Bronchial epithelial cell (primary cell): ENCODE measurements around the gene PINK1. TPM values are rescaled to one million over a fixed set of nuclear protein-coding genes. Genes with fewer than 3 reads are reported as not detected.
"Not testable (repeated sequence)": the region's sequence is repeated elsewhere in the genome, so short reads cannot be mapped to it uniquely, and the experiment has no call there.

Experiments
- DNase-seq: peaks from one replicate; pipeline ENCODE4 v3.0.0-alpha.2; 2010; ENCODE audit warnings: low read depth
- FAIRE-seq: peaks from 2 replicates; lab custom pipeline; 2011; peaks lifted over from hg19 to GRCh38; lab: Jason Lieb, UNC
- H3K27me3 ChIP-seq: 2 replicates; pipeline ENCODE4 v1.5.1; 2011; ENCODE audit warnings: low read length; ENCODE audit not compliant: control insufficient read depth, insufficient read depth
- H3K36me3 ChIP-seq: 2 replicates; pipeline ENCODE4 v1.5.1; 2011; ENCODE audit warnings: low read length; ENCODE audit not compliant: control insufficient read depth, insufficient read depth
- H3K4me3 ChIP-seq: 2 replicates; pipeline ENCODE4 v1.5.1; 2011; ENCODE audit warnings: mild to moderate bottlenecking, low read depth, low read length, control low read depth
- CTCF ChIP-seq: IDR thresholded peaks from 2 replicates; pipeline ENCODE4 v1.5.1; 2011; ENCODE audit warnings: mild to moderate bottlenecking, moderate library complexity, low read length, control low read depth, inconsistent platforms; ENCODE audit not compliant: insufficient read depth, severe bottlenecking
- total RNA-seq: library from RNA; depleted of rRNA; stranded (reverse); fragments of >200 nt; gene quantifications from 2 replicates; pipeline ENCODE4 v1.2.1, GENCODE V29; 2014

PINK1 gene
- total RNA-seq, 1 donor from 2014 or later, result 61.1 TPM

GRCh38 chr1:20604678-20605077 is 28.6 kb upstream of the PINK1 start:
- no peak for TF ChIP-seq CTCF
- H3K4me3 ChIP-seq, result no peak overlapping the region

GRCh38 chr1:20606801-20607570 is 26.3 kb upstream of the PINK1 start:
- not testable (repeated sequence) for H3K36me3 ChIP-seq, DNase-seq, H3K27me3 ChIP-seq, FAIRE-seq, H3K4me3 ChIP-seq

More at GRCh38 chr1:20604678-20605077, 28.6 kb upstream of the PINK1 start:
- peak; percentile 45 for DNase-seq
- Histone ChIP-seq H3K27me3 (no peaks in the 10 kb centered on the region), H3K36me3 (no peaks in the 10 kb centered on the region)
- FAIRE-seq, result peak; percentile 13

- TF ChIP-seq CTCF, result no peak
- FAIRE-seq, result no peak
Observed at GRCh38 chr1:20609541-20609940, 23.7 kb upstream of the PINK1 start.

GRCh38 chr1:20610970-20611369 is 22.3 kb upstream of the PINK1 start:
- FAIRE-seq (no peak), DNase-seq (no peak)
- no peaks in the 10 kb centered on the region for H3K36me3 ChIP-seq
- H3K27me3 ChIP-seq, result no peaks in the 10 kb centered on the region
- H3K4me3 ChIP-seq, result no peak overlapping the region
- no peak for TF ChIP-seq CTCF

More at GRCh38 chr1:20609541-20609940, 23.7 kb upstream of the PINK1 start:
- H3K36me3 ChIP-seq, result no peaks in the 10 kb centered on the region
- H3K27me3 ChIP-seq, result no peaks in the 10 kb centered on the region
- DNase-seq, result no peak
- no peak overlapping the region for H3K4me3 ChIP-seq

- H3K36me3 ChIP-seq, result no peaks in the 10 kb centered on the region
- no peak overlapping the region for H3K4me3 ChIP-seq
- no peaks in the 10 kb centered on the region for H3K27me3 ChIP-seq
- no peak for DNase-seq
- no peak for FAIRE-seq
- no peak for TF ChIP-seq CTCF
Observed at GRCh38 chr1:20611652-20612051, 21.6 kb upstream of the PINK1 start.

GRCh38 chr1:20612221-20612746 is 21.0 kb upstream of the PINK1 start:
- no peaks in the 10 kb centered on the region for H3K36me3 ChIP-seq
- DNase-seq, result peak; percentile 76
- no peaks in the 10 kb centered on the region for H3K27me3 ChIP-seq
- H3K4me3 ChIP-seq, result no peak overlapping the region
- FAIRE-seq, result no peak
- no peak for TF ChIP-seq CTCF
